ENCODE measurements around the gene PHLPP1.

DNA sequence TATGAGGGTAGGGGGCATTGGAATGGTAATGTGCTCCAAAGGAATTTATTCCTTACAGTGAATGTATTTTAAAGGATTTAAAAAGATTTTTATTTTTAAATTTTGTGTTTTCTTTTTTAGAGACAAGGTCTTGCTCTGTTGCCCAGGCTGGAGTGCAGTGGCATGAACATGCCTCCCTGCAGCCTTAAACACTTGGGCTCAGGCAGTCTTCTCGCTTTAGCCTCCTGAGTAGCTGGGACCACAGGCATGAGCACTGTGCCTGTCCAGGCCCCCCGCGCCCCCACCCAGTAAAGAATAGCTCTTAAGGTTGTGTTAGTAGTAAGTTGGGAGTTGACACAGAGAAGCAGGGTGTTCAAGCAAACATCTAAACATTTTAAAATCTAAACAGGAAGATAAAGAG is 36.6 kb downstream of the PHLPP1 start:
- TF ChIP-seq POLR2A (IDR thresholded peaks at IDR 0.05; ENCODE audit: borderline replicate concordance, extremely low read depth, insufficient read depth, insufficient read length): no peak
- TF ChIP-seq, protein P1, sequence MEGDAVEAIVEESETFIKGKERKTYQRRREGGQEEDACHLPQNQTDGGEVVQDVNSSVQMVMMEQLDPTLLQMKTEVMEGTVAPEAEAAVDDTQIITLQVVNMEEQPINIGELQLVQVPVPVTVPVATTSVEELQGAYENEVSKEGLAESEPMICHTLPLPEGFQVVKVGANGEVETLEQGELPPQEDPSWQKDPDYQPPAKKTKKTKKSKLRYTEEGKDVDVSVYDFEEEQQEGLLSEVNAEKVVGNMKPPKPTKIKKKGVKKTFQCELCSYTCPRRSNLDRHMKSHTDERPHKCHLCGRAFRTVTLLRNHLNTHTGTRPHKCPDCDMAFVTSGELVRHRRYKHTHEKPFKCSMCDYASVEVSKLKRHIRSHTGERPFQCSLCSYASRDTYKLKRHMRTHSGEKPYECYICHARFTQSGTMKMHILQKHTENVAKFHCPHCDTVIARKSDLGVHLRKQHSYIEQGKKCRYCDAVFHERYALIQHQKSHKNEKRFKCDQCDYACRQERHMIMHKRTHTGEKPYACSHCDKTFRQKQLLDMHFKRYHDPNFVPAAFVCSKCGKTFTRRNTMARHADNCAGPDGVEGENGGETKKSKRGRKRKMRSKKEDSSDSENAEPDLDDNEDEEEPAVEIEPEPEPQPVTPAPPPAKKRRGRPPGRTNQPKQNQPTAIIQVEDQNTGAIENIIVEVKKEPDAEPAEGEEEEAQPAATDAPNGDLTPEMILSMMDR (IDR thresholded peaks at IDR 0.05 in 2 of 3, conservative IDR thresholded peaks at IDR 0.05 in 1 of 3; ENCODE audit: borderline replicate concordance in 1 of 3, insufficient read depth in 1 of 3, low read depth in 2 of 3, low read length in 2 of 3): no peak
- TF ChIP-seq, protein P2, sequence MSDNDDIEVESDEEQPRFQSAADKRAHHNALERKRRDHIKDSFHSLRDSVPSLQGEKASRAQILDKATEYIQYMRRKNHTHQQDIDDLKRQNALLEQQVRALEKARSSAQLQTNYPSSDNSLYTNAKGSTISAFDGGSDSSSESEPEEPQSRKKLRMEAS (IDR thresholded peaks at IDR 0.05): no peak
- TF ChIP-seq POLR2AphosphoS5 (IDR thresholded peaks at IDR 0.05; ENCODE audit: low read depth, low read length): no peak
- TF ChIP-seq YY1 (IDR thresholded peaks at IDR 0.05; ENCODE audit: extremely low read depth, insufficient replicate concordance, low read depth, low read length): no peak

Data from HCT116 (cell line).